ENCODE results near the gene G6PC3.

G6PC3 gene

GRCh38 chr17:44109312-44109630 lies 38.7 kb downstream of the G6PC3 start:
- TF ChIP-seq CTCF (conservative IDR thresholded peaks at IDR 0.05; ENCODE audit: low read length), result no peak

GRCh38 chr17:44110011-44110686 lies 39.6 kb downstream of the G6PC3 start:
- no peak for TF ChIP-seq CTCF (conservative IDR thresholded peaks at IDR 0.05; ENCODE audit: low read length)
- DNase-seq (ENCODE audit: low read depth), result no peak
- H3K4me3 ChIP-seq (ENCODE audit: low read length), result peak overlapping the region; percentile 75

More at GRCh38 chr17:44109312-44109630, 38.7 kb downstream of the G6PC3 start:
- DNase-seq (ENCODE audit: low read depth), result no peak
- H3K4me3 ChIP-seq (ENCODE audit: low read length), result peak overlapping the region; percentile 75

- H3K4me3 ChIP-seq (ENCODE audit: low read length), result peak overlapping the region; percentile 75
- TF ChIP-seq CTCF (conservative IDR thresholded peaks at IDR 0.05; ENCODE audit: low read length), result no peak
- DNase-seq (ENCODE audit: low read depth), result peak; percentile 92
These were observed 40.5 kb downstream of the G6PC3 start for GRCh38 chr17:44110823-44111633.

GRCh38 chr17:44111777-44112176 lies 41.2 kb downstream of the G6PC3 start:
- H3K4me3 ChIP-seq (ENCODE audit: low read length), result no peak overlapping the region
- TF ChIP-seq CTCF (conservative IDR thresholded peaks at IDR 0.05; ENCODE audit: low read length), result no peak
- DNase-seq (ENCODE audit: low read depth), result no peak

- DNase-seq (ENCODE audit: low read depth), result no peak
- H3K4me3 ChIP-seq (ENCODE audit: low read length), result no peak overlapping the region
- no peak for TF ChIP-seq CTCF (conservative IDR thresholded peaks at IDR 0.05; ENCODE audit: low read length)
These were observed 42.0 kb downstream of the G6PC3 start for GRCh38 chr17:44112284-44113280.

GRCh38 chr17:44113382-44113781 lies 42.8 kb downstream of the G6PC3 start:
- no peak overlapping the region for H3K4me3 ChIP-seq (ENCODE audit: low read length)
- no peak for DNase-seq (ENCODE audit: low read depth)
- no peak for TF ChIP-seq CTCF (conservative IDR thresholded peaks at IDR 0.05; ENCODE audit: low read length)
